Lung (tissue), 12 donors: ENCODE results near the gene RANGAP1. TPM values are rescaled to one million over a fixed set of nuclear protein-coding genes. Genes with fewer than 3 reads are reported as not detected.

Experiments used
- ATAC-seq: fragments of 200-7000 bp; cut with Tn5 transposase; one replicate; pipeline ENCODE4 v1.9.1; 2020; ENCODE audit warnings: moderate number of reproducible peaks; ENCODE audit not compliant: insufficient read depth, low FRiP score
- DNase-seq, 3 donors: peaks; one replicate each; pipeline ENCODE4 v3.0.0-alpha.2; 2013 to 2017
- H3K27ac ChIP-seq, 2 donors: one replicate each; pipeline ENCODE4 v1.5.1; 2013; ENCODE audit warnings: mild to moderate bottlenecking in 2 of 2, moderate library complexity in 2 of 2, control low read depth in 1 of 2, inconsistent platforms in 1 of 2, low read depth in 1 of 2, low read length in 1 of 2
- H3K27me3 ChIP-seq, 3 donors: one replicate each; pipeline ENCODE4 v1.5.1; 2013; ENCODE audit warnings: low read length in 2 of 3; ENCODE audit not compliant: control insufficient read depth in 3 of 3, insufficient read depth in 3 of 3
- H3K36me3 ChIP-seq, 4 donors: one replicate each; pipeline ENCODE4 v1.5.1; 2013; ENCODE audit warnings: low read length in 4 of 4, mild to moderate bottlenecking in 1 of 4, moderate library complexity in 1 of 4; ENCODE audit not compliant: control insufficient read depth in 4 of 4, insufficient read depth in 4 of 4
- H3K4me1 ChIP-seq, 5 donors: one replicate each; pipeline ENCODE4 v1.5.1; 2013; ENCODE audit warnings: low read length in 5 of 5, mild to moderate bottlenecking in 2 of 5, moderate library complexity in 1 of 5; ENCODE audit not compliant: control insufficient read depth in 5 of 5, insufficient read depth in 5 of 5
- H3K4me3 ChIP-seq: one replicate; pipeline ENCODE4 v1.5.1; 2013; ENCODE audit warnings: mild to moderate bottlenecking, control low read depth, moderate library complexity
- H3K9ac ChIP-seq, 2 donors: one replicate each; pipeline ENCODE4 v1.5.1; 2013; ENCODE audit warnings: low read length in 2 of 2, control low read depth in 1 of 2; ENCODE audit not compliant: insufficient read depth in 1 of 2
- H3K9me3 ChIP-seq, 4 donors: one replicate each; pipeline ENCODE4 v1.5.1; 2013; ENCODE audit warnings: low read length in 3 of 4, mild to moderate bottlenecking in 1 of 4, moderate library complexity in 1 of 4; ENCODE audit not compliant: control insufficient read depth in 4 of 4, insufficient read depth in 3 of 4
- WGBS, 2 donors: extraction: QIAGEN DNeasy Blood & Tissue Kit; methylation state at CpG; one replicate each; pipeline ENCODE4 v1.1.7; 2013; 5-methylcytosine and 5-hydroxymethylcytosine counted together
- polyA plus RNA-seq, 2 donors: library from polyadenylated mRNA; stranded (reverse); fragments of 200-250 nt; gene quantifications; one replicate each; pipeline ENCODE4 v1.2.1, GENCODE V29; 2013
- total RNA-seq, 2 donors: library from RNA; depleted of rRNA in 1 of 2; stranded (reverse); fragments of >200 nt in 1 of 2; gene quantifications; one replicate each; pipeline ENCODE4 v1.2.1, GENCODE V29; 2014 to 2021
- TF ChIP-seq, protein P1 (sequence below): IDR thresholded peaks from 2 replicates; pipeline ENCODE4 v1.5.1; 2012; ENCODE audit warnings: mild to moderate bottlenecking; ENCODE audit errors: control extremely low read depth, extremely low read depth
- donor health status: control.
- donor health status: control.
- donor health status: Bipolar disorder and iron deficiency.
- donor health status: healthy.
- donor health status: DM: yes; HTN: yes; CAD: no.

The RANGAP1 gene
- total and polyA plus RNA-seq, 4 donors = 21.7 to 49.3 (median 41.2) TPM

DNA sequence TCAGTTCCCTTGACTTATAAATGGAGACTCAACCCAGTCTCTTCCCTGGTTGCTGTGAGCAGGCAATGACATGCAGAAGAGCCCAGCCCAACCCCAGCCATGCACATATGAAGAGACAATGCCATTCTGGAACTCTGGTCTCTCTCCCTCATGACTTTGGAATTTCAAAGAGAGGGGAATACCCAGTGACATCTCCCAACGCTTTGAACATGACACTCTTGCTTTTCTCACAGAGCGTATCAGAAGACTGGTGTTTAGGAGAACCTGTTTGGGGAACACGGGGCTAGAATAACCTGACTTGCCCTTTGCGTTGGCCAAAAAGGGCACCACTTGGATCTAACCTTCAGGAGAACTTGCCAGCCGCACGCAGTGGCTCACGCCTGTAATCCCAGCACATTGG is 12.9 kb downstream of the RANGAP1 start:
- no peak for ATAC-seq
- H3K4me1 ChIP-seq = no peaks in the 10 kb centered on the region
- no peak overlapping the region for H3K27ac ChIP-seq
- no peak overlapping the region for H3K4me3 ChIP-seq
- H3K36me3 ChIP-seq = peaks cover 21 to 46% (median 24%) of the 10 kb centered on the region in 4 donors
- no peak overlapping the region for H3K9ac ChIP-seq
- no peak for DNase-seq
- TF ChIP-seq, protein P1, sequence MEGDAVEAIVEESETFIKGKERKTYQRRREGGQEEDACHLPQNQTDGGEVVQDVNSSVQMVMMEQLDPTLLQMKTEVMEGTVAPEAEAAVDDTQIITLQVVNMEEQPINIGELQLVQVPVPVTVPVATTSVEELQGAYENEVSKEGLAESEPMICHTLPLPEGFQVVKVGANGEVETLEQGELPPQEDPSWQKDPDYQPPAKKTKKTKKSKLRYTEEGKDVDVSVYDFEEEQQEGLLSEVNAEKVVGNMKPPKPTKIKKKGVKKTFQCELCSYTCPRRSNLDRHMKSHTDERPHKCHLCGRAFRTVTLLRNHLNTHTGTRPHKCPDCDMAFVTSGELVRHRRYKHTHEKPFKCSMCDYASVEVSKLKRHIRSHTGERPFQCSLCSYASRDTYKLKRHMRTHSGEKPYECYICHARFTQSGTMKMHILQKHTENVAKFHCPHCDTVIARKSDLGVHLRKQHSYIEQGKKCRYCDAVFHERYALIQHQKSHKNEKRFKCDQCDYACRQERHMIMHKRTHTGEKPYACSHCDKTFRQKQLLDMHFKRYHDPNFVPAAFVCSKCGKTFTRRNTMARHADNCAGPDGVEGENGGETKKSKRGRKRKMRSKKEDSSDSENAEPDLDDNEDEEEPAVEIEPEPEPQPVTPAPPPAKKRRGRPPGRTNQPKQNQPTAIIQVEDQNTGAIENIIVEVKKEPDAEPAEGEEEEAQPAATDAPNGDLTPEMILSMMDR = no peak
- H3K27me3 ChIP-seq = no peaks in the 10 kb centered on the region
- no peaks in the 10 kb centered on the region for H3K9me3 ChIP-seq
- WGBS, 2 donors = 97% methylated on average over 7 of the region's 7 CpGs

DNA sequence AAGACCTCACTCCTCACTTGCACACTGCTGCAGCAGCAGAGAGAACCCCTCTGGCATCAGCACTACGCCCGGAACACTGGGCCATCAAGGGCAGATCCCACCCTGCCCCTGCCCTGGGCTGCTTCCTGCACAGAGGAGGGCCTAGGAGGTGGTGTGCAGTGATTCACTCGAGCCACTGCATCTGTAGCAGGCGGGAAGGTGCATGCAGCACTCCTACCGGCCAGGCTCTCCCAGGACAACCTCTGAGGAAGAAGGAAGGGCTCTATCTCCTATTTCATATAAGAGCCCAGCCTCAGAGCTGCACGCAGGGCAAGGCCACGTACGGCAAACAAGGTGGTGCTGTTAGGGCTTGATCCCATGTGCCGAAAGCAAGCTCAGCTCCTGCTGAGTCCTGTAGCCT is 14.2 kb downstream of the RANGAP1 start:
- WGBS, 2 donors = 92 to 99% methylated on average over 9 of the region's 9 CpGs
- H3K27ac ChIP-seq = no peak overlapping the region
- DNase-seq = no peak
- H3K9me3 ChIP-seq = no peaks in the 10 kb centered on the region
- no peak for ATAC-seq
- no peaks in the 10 kb centered on the region for H3K27me3 ChIP-seq
- TF ChIP-seq, protein P1 = no peak
- no peaks in the 10 kb centered on the region for H3K4me1 ChIP-seq
- H3K4me3 ChIP-seq = no peak overlapping the region
- H3K9ac ChIP-seq = no peak overlapping the region
- H3K36me3 ChIP-seq = peaks cover 22 to 52% (median 27%) of the 10 kb centered on the region in 4 donors

DNA sequence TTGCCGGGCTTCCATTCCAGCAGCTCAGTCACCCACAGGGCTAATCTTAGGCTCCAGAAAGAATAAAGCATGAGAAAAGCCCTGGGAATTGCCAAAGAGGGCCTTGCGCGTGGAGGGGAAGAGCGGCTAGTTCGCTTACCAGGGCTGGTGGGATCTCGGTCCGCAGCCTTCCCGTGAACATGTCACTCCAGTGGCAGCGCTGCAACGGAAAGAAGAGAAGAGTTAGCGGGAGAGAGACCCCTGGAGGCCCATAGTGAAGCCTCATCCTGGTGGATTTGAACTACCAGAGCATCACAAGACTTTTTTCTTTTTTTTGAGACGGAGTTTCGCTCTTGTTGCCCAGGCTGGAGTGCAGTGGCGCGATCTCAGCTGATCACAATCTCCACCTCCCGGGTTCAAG is 18.0 kb downstream of the RANGAP1 start:
- TF ChIP-seq, protein P1 = no peak
- H3K9ac ChIP-seq = no peak overlapping the region
- DNase-seq (no peak), ATAC-seq (no peak)
- H3K27ac ChIP-seq = no peak overlapping the region
- H3K4me1 ChIP-seq = no peaks in the 10 kb centered on the region
- peaks cover 14 to 58% (median 27%) of the 10 kb centered on the region in 4 donors for H3K36me3 ChIP-seq
- H3K4me3 ChIP-seq = no peak overlapping the region
- no peaks in the 10 kb centered on the region for H3K27me3 ChIP-seq
- no peaks in the 10 kb centered on the region for H3K9me3 ChIP-seq
- WGBS, 2 donors = 93 to 98% methylated on average over 16 of the region's 16 CpGs

DNA sequence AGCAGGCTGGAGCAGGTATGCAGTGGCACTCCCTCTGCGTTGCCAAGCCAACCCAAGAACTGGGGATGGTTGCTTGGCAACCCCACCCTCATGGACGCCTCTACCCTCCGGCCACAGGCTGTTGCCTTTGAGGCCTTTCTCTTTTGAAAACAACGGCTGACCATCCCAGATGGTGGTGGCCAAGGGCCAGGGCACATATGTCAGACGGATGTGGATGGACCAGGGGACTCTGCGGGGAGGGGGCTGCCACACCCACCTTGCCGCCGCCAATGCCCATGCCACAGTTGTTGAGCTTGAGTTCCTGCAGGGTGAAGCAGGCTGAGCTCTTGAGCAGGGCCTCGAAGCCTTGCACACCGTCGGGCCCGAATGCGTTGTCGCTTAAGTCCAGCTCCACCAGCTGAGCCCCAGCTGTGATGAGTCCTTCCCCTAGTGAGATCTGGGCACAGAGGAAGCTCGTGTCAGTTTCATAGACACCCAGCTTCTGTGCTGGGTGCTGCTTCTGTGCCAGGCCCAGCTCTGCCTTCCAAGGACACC is 21.5 kb downstream of the RANGAP1 start:
- Histone ChIP-seq H3K9ac (no peak overlapping the region), H3K27ac (no peak overlapping the region), H3K36me3 (peaks cover 11 to 68% (median 39%) of the 10 kb centered on the region in 4 donors), H3K9me3 (no peaks in the 10 kb centered on the region), H3K27me3 (no peaks in the 10 kb centered on the region), H3K4me3 (no peak overlapping the region), H3K4me1 (no peaks in the 10 kb centered on the region)
- DNase-seq (no peak), ATAC-seq (no peak)
- TF ChIP-seq, protein P1 = no peak
- 96% methylated on average over 15 of the region's 15 CpGs for WGBS, 2 donors
